HAP-1 (cell line): ENCODE data around the gene RMC1.
"Not testable (repeated sequence)": the region's sequence is repeated elsewhere in the genome, so short reads cannot be mapped to it uniquely, and the experiment has no call there.

ENCODE experiments used
- DNase-seq, 2 experiments: peaks; one replicate each; pipeline ENCODE4 v3.0.0-alpha.2; 2016 to 2020; ENCODE audit warnings: low spot score in 2 of 2
- H3K27me3 ChIP-seq: fragments of 250-450 bp; sonication (Bioruptor Pico); 2 replicates; pipeline ENCODE4 v1.5.1; 2020; ENCODE audit warnings: low read depth, mild to moderate bottlenecking, moderate library complexity
- H3K36me3 ChIP-seq: fragments of 250-450 bp; sonication (Bioruptor Pico); replicated peaks from 2 replicates; pipeline ENCODE4 v1.5.1; 2020; ENCODE audit warnings: mild to moderate bottlenecking
- H3K4me1 ChIP-seq: fragments of 250-450 bp; sonication (Bioruptor Pico); 2 replicates; pipeline ENCODE4 v1.5.1; 2020; ENCODE audit warnings: mild to moderate bottlenecking
- H3K4me3 ChIP-seq: fragments of 250-450 bp; sonication (Bioruptor Pico); 2 replicates; pipeline ENCODE4 v1.5.1; 2020; ENCODE audit warnings: mild to moderate bottlenecking, moderate library complexity
- H3K9me3 ChIP-seq: fragments of 250-450 bp; sonication (Bioruptor Pico); 2 replicates; pipeline ENCODE4 v1.5.1; 2020; ENCODE audit warnings: mild to moderate bottlenecking, moderate library complexity
- in situ Hi-C: fragments of 300-500 bp; cut with MboI; formaldehyde crosslinking; loops from 3 replicates; pipeline ENCODE4 v1.14.3; 2020; ENCODE audit warnings: low sequenced_read_pairs, inconsistent platforms, mixed read lengths

The RMC1 gene

GRCh38 chr18:23545247-23545789, 42.0 kb downstream of the RMC1 start:
- in situ Hi-C loops, result no loop called here
- peaks cover 39% of the 10 kb centered on the region for H3K36me3 ChIP-seq
- no peak for DNase-seq

GRCh38 chr18:23547306-23547705, 44.0 kb downstream of the RMC1 start:
- no peaks in the 10 kb centered on the region for H3K27me3 ChIP-seq
- no peak for DNase-seq

More at GRCh38 chr18:23545247-23545789, 42.0 kb downstream of the RMC1 start:
- H3K27me3 ChIP-seq, result no peaks in the 10 kb centered on the region
- no peak overlapping the region for H3K4me3 ChIP-seq
- no peaks in the 10 kb centered on the region for H3K4me1 ChIP-seq
- no peaks in the 10 kb centered on the region for H3K9me3 ChIP-seq

GRCh38 chr18:23547846-23548245, 44.5 kb downstream of the RMC1 start:
- Histone ChIP-seq H3K9me3 (no peaks in the 10 kb centered on the region), H3K36me3 (peaks cover 38% of the 10 kb centered on the region), H3K27me3 (no peaks in the 10 kb centered on the region), H3K4me3 (no peak overlapping the region), H3K4me1 (no peaks in the 10 kb centered on the region)
- in situ Hi-C loops, result no loop called here
- no peak for DNase-seq

More at GRCh38 chr18:23547306-23547705, 44.0 kb downstream of the RMC1 start:
- H3K9me3 ChIP-seq, result no peaks in the 10 kb centered on the region
- no peak overlapping the region for H3K4me3 ChIP-seq
- in situ Hi-C loops, result no loop called here
- H3K36me3 ChIP-seq, result peaks cover 38% of the 10 kb centered on the region
- H3K4me1 ChIP-seq, result no peaks in the 10 kb centered on the region

GRCh38 chr18:23548275-23548674, 45.0 kb downstream of the RMC1 start:
- Histone ChIP-seq H3K9me3 (no peaks in the 10 kb centered on the region), H3K4me3 (no peak overlapping the region), H3K36me3 (peaks cover 42% of the 10 kb centered on the region), H3K4me1 (no peaks in the 10 kb centered on the region), H3K27me3 (no peaks in the 10 kb centered on the region)
- in situ Hi-C loops, result no loop called here
- DNase-seq, result no peak

DNA sequence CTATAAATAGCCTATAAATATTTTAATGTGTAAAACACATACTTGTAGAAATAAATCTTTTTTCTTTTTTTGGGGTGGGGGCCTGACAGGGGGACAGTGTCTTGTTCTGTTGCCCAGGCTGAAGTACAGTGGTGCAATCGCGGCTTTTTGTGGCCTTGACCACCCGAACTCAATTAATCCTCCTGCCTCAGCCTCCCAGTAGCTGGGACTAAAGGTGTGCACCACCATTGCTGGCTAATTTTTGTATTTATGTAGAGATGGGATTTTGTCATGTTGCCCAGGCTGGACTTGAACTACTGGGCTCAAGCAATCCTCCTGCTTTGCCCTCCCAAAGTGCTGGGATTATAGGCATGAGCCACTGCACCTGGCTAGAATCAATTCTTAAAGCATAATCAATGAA, 45.4 kb downstream of the RMC1 start:
- Histone ChIP-seq H3K4me1 (no peaks in the 10 kb centered on the region), H3K36me3 (peaks cover 47% of the 10 kb centered on the region), H3K27me3 (no peaks in the 10 kb centered on the region), H3K9me3 (no peaks in the 10 kb centered on the region), H3K4me3 (no peak overlapping the region)
- DNase-seq, result no peak
- in situ Hi-C loops, result no loop called here

DNA sequence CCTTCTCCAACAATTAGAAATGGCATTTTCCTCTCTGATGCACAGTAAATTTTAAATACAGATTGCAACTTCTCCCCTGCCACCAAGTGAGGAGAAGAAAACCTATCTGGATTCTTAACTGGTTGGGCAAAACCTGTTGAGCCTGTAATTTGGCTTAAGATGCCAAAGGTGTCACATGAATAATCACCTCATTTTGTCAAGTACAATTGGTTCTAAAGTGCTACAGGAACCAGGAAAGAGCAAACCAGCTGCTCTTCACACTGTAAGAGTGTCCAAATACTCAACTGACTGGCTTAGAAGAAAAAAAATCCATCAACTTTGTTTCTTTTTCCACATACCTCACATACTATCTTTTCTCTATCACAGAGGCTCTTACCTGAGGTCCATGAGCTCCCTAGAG, 47.6 kb downstream of the RMC1 start:
- no peak for DNase-seq
- peaks cover 57% of the 10 kb centered on the region for H3K36me3 ChIP-seq
- in situ Hi-C loops, result no loop called here
- H3K4me1 ChIP-seq, result no peaks in the 10 kb centered on the region
- no peaks in the 10 kb centered on the region for H3K27me3 ChIP-seq
- H3K9me3 ChIP-seq, result no peaks in the 10 kb centered on the region
- no peak overlapping the region for H3K4me3 ChIP-seq

- no peak overlapping the region for H3K4me3 ChIP-seq
- H3K36me3 ChIP-seq, result peaks cover 51% of the 10 kb centered on the region
- H3K9me3 ChIP-seq, result no peaks in the 10 kb centered on the region
- in situ Hi-C loops, result no loop called here
- H3K27me3 ChIP-seq, result no peaks in the 10 kb centered on the region
- no peaks in the 10 kb centered on the region for H3K4me1 ChIP-seq
- DNase-seq, result no peak
These were observed 48.7 kb downstream of the RMC1 start for GRCh38 chr18:23551978-23552377.

- no peaks in the 10 kb centered on the region for H3K9me3 ChIP-seq
- H3K27me3 ChIP-seq, result no peaks in the 10 kb centered on the region
- H3K36me3 ChIP-seq, result peaks cover 46% of the 10 kb centered on the region
- H3K4me1 ChIP-seq, result no peaks in the 10 kb centered on the region
- in situ Hi-C loops, result no loop called here
- DNase-seq, result no peak
- H3K4me3 ChIP-seq, result no peak overlapping the region
These were observed 49.2 kb downstream of the RMC1 start for GRCh38 chr18:23552505-23552904.

DNA sequence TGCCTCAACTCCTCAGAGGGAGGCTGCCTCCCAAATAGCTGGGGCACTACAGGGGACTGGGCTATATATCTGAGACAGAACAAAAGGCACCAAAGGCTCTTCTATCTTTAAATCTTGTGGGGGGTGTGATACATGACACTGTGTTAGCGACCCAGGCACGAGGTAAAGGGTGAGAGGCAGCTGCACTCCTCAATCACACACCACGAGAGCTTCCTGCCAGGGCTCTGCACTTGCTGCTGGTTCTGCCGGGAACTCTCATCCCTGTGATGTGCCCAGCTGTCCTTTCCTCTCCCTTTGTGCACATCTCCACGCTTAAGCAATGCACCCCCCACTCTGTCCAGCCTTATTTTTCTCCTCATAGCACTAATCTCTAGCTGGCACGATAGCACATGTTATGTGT, 50.6 kb downstream of the RMC1 start:
- Histone ChIP-seq H3K27me3 (no peaks in the 10 kb centered on the region), H3K36me3 (peaks cover 48% of the 10 kb centered on the region), H3K9me3 (no peaks in the 10 kb centered on the region), H3K4me3 (no peak overlapping the region), H3K4me1 (no peaks in the 10 kb centered on the region)
- in situ Hi-C loops, result no loop called here
- no peak for DNase-seq

DNA sequence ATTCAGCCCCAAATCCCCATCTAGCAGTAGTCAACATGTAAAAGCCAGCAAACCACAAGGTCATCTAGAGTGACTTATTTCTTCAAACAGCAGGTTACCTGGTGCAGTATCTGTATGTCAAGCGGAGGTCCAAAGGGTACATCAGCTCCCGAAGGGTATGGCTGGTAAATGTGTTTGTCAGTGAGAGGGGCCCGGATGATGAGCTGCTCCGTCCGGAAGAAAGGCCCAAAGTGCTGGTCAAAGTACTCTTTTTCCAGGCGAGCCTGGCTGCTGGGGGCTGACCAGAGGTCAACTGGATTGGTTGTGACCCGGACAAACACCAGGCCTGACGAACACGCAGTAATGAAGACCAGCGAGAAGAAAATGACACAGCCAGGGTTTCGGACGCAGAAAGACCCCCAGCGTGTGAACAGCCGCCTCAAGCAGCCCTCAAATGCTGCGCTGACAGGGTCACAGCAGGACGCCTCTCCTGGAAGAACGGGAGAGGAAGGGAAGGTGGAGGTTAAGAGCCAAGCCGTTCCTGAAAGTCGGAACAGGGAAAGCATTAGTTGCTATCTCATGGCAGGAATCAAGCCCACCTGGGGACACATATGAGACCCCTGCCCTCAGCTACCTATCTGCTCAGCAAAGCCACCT, 53.0 kb downstream of the RMC1 start:
- peaks cover 46% of the 10 kb centered on the region for H3K36me3 ChIP-seq
- no peak for DNase-seq
- no peaks in the 10 kb centered on the region for H3K4me1 ChIP-seq
- in situ Hi-C loops, result no loop called here
- no peaks in the 10 kb centered on the region for H3K9me3 ChIP-seq
- H3K27me3 ChIP-seq, result no peaks in the 10 kb centered on the region
- H3K4me3 ChIP-seq, result no peak overlapping the region

DNA sequence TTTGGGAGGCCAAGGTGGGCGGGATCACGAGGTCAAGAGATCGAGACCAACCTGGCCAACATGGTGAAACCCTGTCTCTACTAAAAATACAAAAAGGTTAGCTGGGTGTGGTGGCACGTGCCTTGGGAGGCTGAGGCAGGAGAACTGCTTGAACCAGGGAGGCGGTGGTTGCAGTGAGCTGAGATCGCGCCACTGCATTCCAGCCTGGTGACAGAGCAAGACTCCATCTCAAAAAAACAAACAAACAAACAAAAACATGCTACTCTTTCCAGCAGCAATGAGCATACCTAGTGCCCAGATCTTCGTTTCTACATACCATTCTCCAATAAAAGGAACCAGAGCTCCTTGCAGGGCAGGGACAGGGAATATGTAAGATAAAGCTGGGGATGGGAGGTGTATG, 54.2 kb downstream of the RMC1 start:
- H3K4me1 ChIP-seq, in situ Hi-C loops: not testable (repeated sequence)
- peaks cover 39% of the 10 kb centered on the region for H3K36me3 ChIP-seq

GRCh38 chr18:23560186-23560585, 56.9 kb downstream of the RMC1 start:
- Histone ChIP-seq H3K27me3 (no peaks in the 10 kb centered on the region), H3K9me3 (no peaks in the 10 kb centered on the region), H3K4me1 (no peaks in the 10 kb centered on the region), H3K4me3 (no peak overlapping the region), H3K36me3 (peaks cover 29% of the 10 kb centered on the region)
- no peak for DNase-seq
- in situ Hi-C loops, result no loop called here

More for the DNA sequence above, 54.2 kb downstream of the RMC1 start:
- not testable (repeated sequence) for H3K9me3 ChIP-seq, DNase-seq, H3K4me3 ChIP-seq, H3K27me3 ChIP-seq

DNA sequence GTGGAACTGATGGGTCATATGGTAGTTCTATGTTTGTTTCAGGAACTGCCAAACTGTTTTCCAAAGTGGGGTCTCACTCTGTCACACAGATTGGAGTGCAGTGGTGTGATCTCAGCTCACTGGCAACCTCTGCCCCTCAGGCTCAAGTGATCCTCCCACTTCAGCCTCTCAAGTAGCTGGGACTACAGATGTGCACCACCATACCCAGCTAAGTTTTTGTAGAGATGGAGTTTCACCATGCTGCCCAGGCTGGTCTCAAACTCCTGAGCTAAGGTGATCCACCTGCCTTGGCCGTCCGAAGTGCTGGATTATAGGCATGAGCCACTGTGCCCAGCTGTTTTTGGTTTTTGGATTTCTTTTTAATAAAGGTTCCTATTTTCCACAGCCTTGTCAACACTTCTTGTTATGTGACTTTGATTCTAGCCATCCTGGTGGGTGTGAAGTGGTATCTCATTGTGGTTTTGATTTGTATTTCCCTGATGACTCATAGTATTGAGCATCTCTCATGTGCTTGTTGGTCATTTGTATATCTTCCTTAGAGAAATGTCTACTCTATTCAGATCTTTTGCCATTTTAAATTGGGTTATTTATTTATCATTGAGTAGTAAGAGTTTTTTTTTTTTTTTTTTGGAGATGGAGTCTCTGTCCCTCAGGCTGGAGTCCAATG, 60.2 kb downstream of the RMC1 start:
- Histone ChIP-seq H3K9me3 (no peaks in the 10 kb centered on the region), H3K36me3 (peaks cover 32% of the 10 kb centered on the region), H3K4me1 (no peaks in the 10 kb centered on the region), H3K4me3 (no peak overlapping the region), H3K27me3 (no peaks in the 10 kb centered on the region)
- in situ Hi-C loops, result no loop called here
- DNase-seq, result no peak

DNA sequence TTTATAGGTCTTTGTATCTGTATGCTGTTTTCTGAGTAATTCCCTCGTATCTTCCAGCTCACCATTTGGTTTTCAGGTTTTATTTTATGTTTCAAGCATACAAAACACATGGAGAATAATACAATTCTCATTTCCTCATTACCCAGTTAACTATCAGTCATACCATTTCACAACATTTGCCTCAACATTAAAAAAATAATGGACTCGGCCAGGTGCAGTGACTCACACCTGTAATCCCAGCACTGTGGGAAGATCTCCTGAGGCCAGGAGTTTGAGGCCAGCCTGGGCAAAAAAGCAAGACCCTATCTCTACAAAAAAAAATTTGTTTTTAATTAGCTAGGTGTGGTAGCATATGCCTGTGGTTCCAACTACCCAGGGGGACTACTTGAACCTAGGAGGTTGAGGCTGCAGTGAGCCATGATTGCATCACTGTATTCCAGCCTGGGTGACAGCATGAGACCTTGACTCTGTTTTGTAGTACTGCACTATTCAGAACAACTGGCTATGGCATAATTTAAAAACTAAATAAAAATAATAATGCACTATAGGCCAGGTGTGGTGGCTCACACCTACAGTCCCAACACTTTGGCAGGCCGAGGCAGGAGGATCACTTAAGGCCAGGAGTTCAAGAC, 62.7 kb downstream of the RMC1 start:
- no peaks in the 10 kb centered on the region for H3K4me1 ChIP-seq
- no peak for DNase-seq
- H3K4me3 ChIP-seq, result no peak overlapping the region
- no peaks in the 10 kb centered on the region for H3K27me3 ChIP-seq
- peaks cover 40% of the 10 kb centered on the region for H3K36me3 ChIP-seq
- in situ Hi-C loops, result no loop called here
- H3K9me3 ChIP-seq, result no peaks in the 10 kb centered on the region
